Airway epithelial cell (primary cell): Measurements from ENCODE around the gene LUC7L. TPM values are rescaled to one million over a fixed set of nuclear protein-coding genes. Genes with fewer than 3 reads are reported as not detected.

Source experiments
- total RNA-seq: library from RNA; depleted of rRNA; stranded (reverse); fragments of >200 nt; gene quantifications from 2 replicates; pipeline ENCODE4 v1.2.3, GENCODE V29; 2015

LUC7L gene, protein sequence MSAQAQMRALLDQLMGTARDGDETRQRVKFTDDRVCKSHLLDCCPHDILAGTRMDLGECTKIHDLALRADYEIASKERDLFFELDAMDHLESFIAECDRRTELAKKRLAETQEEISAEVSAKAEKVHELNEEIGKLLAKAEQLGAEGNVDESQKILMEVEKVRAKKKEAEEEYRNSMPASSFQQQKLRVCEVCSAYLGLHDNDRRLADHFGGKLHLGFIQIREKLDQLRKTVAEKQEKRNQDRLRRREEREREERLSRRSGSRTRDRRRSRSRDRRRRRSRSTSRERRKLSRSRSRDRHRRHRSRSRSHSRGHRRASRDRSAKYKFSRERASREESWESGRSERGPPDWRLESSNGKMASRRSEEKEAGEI
- total RNA-seq = 37.3 and 38.4 TPM in 2 replicates

DNA sequence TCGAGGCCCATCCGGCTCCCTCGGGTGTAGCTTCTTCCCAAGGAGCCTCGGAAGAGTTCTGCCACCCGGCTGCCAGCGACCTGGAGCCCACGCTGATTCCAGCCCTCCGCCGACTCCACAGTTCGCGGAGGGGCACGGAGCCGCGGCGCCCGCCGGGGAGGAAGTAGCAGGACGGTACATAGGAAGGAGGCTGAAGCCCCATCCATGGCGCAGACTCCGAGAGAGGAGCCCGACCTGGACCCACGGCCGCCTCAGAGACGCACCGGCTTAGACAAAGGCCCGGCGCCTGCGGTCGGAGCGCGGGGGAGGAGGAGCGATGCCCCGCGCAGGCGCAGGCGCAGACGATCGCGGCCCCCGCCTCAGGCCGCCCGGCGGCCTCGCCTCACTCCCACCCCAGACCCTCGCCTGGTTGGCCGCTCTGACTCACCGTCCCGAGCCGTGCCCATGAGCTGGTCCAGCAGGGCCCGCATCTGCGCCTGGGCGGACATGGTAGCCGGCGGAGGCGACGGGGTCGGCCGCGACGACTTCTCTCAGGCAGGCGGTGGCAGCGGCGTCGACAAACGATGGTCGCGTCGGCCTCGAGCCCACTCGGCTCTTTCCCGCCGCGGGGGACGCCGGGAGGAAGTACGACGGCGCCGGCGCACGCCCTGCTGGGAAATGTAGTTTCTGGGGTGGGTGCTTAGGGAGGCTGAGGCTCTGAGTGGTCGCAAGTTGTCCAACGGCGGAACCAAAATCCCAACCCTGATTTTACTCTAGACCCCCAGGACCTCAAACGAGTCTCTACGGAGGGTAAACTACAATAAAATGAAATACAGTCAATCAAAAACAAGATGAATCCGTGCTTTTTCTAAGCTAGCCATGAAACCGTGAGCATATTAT, at the start of gene LUC7L:
Gene LUC7L, minus strand, starts transcription at position 598 of the 879 bp plus-strand sequence. Its CDS starts 110 bp downstream, at position 488.

DNA sequence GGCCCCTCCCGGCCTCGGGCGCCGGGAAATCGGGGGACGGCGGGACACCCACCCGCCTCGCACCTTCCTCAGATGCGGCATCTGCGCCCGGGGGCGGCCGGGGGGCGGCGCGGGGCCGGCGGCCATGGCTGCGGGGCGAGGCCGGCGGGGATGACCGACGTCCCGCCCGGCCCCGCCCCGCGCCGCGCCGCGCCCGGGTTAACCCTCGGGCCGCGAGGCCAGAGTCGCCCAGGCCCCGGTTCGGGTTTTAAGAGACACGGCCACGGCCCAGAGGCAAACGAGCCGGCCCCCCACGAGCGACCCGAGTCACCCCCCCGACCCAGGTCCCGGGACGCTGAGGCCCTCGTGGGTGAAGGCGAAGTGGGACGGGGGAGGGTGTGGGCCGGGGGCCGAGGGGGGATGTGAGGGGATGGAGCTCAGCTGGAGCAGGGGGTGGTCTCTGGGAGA, 46.6 kb upstream of the LUC7L start, which contains the start of gene RGS11:
Gene RGS11, minus strand, starts transcription at position 159 of the 447 bp plus-strand sequence. Its CDS starts 33 bp downstream, at position 126.

DNA sequence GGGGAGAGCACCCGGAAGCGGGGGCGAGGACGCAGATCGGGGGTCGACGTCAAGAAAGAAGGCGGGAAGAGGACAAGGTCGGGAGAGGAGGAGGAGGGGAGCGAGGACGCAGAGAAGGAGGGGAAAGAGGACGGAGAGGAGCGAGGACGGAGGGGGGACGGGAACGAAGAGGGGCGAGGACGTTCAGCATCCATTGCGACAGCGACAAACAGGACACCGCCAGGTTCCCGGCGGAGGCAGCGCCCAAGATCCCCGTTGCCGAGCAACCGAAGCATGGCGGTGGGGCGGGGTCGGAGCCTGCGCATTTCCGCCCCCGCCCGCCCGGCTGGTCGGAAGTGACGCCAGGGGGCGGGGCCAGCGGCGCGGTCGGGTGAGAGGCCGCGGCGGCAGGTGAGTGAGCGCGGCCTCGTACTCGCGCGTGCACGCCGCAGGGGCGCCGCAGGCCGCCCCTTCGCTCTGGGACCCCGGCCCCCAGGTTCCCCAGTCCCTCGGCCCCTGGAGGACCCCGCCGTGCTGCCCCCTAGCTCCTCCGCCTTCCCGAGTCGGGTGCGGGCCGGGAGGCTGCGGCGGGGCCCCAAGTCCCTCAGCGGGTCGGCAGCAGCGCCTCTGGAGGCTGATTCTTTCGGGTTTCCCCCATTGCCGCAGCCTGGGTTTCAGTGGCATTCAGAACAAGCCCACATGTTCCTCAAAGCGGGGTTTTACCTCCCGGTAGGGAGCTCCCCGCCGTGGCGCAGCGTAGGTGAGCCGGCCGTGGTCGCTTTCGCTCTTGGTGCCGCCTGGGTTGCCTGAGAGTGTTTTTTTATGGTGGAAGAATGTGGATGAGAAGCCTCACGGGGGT, 5.4 kb upstream of the LUC7L start, which contains the start of gene FAM234A:
Gene FAM234A, plus strand, starts transcription at position 354 of the 838 bp plus-strand sequence. CDS start 19,593 bp downstream, outside the sequence.

DNA sequence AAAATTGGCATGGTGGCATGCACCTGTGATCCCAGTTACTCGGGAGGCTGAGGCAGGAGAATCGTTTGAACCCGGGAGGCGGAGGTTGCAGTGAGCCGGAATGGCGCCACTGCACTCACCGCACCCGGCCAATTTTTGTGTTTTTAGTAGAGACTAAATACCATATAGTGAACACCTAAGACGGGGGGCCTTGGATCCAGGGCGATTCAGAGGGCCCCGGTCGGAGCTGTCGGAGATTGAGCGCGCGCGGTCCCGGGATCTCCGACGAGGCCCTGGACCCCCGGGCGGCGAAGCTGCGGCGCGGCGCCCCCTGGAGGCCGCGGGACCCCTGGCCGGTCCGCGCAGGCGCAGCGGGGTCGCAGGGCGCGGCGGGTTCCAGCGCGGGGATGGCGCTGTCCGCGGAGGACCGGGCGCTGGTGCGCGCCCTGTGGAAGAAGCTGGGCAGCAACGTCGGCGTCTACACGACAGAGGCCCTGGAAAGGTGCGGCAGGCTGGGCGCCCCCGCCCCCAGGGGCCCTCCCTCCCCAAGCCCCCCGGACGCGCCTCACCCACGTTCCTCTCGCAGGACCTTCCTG, 49.1 kb downstream of the LUC7L start, which contains the start of gene HBQ1:
Gene HBQ1, plus strand, starts transcription at position 359 of the 575 bp plus-strand sequence. Its CDS starts 28 bp downstream, at position 387.

DNA sequence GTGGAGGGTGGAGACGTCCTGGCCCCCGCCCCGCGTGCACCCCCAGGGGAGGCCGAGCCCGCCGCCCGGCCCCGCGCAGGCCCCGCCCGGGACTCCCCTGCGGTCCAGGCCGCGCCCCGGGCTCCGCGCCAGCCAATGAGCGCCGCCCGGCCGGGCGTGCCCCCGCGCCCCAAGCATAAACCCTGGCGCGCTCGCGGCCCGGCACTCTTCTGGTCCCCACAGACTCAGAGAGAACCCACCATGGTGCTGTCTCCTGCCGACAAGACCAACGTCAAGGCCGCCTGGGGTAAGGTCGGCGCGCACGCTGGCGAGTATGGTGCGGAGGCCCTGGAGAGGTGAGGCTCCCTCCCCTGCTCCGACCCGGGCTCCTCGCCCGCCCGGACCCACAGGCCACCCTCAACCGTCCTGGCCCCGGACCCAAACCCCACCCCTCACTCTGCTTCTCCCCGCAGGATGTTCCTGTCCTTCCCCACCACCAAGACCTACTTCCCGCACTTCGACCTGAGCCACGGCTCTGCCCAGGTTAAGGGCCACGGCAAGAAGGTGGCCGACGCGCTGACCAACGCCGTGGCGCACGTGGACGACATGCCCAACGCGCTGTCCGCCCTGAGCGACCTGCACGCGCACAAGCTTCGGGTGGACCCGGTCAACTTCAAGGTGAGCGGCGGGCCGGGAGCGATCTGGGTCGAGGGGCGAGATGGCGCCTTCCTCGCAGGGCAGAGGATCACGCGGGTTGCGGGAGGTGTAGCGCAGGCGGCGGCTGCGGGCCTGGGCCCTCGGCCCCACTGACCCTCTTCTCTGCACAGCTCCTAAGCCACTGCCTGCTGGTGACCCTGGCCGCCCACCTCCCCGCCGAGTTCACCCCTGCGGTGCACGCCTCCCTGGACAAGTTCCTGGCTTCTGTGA, 52.5 kb downstream of the LUC7L start, which contains the start of gene HBA1:
Gene HBA1, plus strand, starts transcription at position 204 of the 906 bp plus-strand sequence. Its CDS starts 37 bp downstream, at position 241.

DNA sequence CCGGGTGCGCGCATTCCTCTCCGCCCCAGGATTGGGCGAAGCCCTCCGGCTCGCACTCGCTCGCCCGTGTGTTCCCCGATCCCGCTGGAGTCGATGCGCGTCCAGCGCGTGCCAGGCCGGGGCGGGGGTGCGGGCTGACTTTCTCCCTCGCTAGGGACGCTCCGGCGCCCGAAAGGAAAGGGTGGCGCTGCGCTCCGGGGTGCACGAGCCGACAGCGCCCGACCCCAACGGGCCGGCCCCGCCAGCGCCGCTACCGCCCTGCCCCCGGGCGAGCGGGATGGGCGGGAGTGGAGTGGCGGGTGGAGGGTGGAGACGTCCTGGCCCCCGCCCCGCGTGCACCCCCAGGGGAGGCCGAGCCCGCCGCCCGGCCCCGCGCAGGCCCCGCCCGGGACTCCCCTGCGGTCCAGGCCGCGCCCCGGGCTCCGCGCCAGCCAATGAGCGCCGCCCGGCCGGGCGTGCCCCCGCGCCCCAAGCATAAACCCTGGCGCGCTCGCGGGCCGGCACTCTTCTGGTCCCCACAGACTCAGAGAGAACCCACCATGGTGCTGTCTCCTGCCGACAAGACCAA, 56.8 kb downstream of the LUC7L start, which contains the start of gene HBA2:
Gene HBA2, plus strand, starts transcription at position 503 of the 568 bp plus-strand sequence. Its CDS starts 37 bp downstream, at position 540.

DNA sequence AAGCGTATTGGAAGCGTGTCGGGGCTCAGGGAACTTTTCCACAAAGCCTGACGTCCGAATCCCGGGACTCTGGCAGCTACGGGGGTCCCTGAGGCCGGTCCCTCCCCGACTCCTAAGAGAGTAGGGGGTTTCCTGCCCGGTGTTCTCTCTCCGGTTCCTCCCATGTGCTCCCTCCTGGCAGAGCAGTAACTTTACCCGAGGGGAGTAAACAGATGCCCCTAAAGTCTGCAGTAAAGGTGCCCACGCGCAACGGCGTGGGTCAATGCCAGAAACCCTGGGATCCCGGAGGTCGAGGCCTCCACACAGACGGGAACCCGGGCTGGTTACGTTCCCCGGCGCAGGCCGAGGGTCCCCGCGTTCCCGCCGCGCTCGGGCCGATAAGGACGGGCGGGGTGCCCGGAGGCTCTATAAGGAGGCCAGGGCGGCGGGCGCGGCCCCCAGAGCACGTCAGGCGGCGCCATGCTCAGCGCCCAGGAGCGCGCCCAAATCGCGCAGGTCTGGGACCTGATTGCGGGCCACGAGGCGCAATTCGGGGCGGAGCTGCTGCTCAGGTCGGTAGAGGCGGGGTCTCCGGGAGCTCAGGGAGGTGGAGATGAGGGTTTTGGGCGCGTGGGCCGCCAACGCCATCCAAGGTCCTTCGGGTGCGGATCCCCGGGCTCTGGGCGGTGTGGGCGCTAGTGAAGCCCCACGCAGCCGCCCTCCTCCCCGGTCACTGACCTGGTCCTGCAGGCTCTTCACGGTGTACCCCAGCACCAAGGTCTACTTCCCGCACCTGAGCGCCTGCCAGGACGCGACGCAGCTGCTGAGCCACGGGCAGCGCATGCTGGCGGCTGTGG, 63.5 kb downstream of the LUC7L start, which contains the start of gene HBM:
Gene HBM, plus strand, starts transcription at position 440 of the 836 bp plus-strand sequence. Its CDS starts 20 bp downstream, at position 460.

DNA sequence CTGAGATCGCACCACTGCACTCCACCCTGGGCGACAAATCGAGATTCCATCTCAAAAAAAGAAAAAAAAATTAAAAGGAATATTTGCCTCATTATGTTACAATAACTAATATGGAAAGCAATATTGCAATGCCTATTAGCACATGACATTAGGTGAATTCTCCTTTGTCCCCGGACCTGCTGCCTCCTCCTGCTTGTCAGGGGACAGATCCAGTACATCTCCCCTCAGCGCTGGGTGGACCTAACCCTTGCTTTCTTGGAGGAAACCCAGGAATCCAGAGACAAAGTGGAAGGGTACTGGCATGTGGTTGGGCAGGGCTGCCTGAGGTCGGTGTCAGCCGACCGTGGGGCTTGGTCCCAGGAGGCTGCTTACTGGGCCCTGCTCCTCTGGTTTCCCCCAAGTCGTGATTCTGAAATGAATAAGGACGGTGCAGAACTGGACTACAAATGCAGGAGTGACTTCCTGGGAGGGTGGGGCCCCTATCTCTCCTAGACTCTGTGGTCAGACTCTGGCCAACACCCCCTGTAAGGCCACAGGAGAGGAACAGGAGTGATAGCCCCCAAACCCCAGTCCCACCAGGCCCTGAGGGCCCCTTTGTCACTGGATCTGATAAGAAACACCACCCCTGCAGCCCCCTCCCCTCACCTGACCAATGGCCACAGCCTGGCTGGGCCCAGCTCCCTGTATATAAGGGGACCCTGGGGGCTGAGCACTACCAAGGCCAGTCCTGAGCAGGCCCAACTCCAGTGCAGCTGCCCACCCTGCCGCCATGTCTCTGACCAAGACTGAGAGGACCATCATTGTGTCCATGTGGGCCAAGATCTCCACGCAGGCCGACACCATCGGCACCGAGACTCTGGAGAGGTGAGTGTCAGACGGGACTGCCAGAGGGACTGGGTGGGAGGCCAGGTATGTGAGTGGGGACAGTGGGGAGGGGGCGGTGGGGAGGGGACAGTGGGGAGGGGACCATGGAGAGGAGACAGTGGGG, 76.8 kb downstream of the LUC7L start, which contains the start of gene HBZ:
Gene HBZ, plus strand, starts transcription at position 504 of the 988 bp plus-strand sequence. Its CDS starts 266 bp downstream, at position 770.

Other genes starting within 250 kb of the LUC7L start
- 9.4 and 11.3 TPM in 2 replicates for gene POLR3K, start 175.8 kb downstream of the LUC7L start, total RNA-seq
- gene SNRNP25, start 175.6 kb downstream of the LUC7L start, total RNA-seq = 38.7 and 44.4 TPM in 2 replicates
- 26.2 and 31.6 TPM in 2 replicates for gene RHBDF1, start 156.8 kb downstream of the LUC7L start, total RNA-seq
- gene MPG, start 151.2 kb downstream of the LUC7L start, total RNA-seq = 91.7 and 140 TPM in 2 replicates
- 13.9 and 20.5 TPM in 2 replicates for gene NPRL3, start 90.8 kb downstream of the LUC7L start, total RNA-seq
- gene HBZ, start 76.8 kb downstream of the LUC7L start, total RNA-seq = not detected in 2 replicates
- not detected in 2 replicates for gene HBM, start 63.5 kb downstream of the LUC7L start, total RNA-seq
- not detected in 2 replicates for gene HBA2, start 56.6 kb downstream of the LUC7L start, total RNA-seq
- 0.99 TPM in 1 of 2 replicates, not detected in the other for gene HBA1, start 52.8 kb downstream of the LUC7L start, total RNA-seq
- gene HBQ1, start 49.0 kb downstream of the LUC7L start, total RNA-seq = 3.7 and 7.9 TPM in 2 replicates
- gene FAM234A, start 5.4 kb upstream of the LUC7L start, total RNA-seq = 62.7 and 69.4 TPM in 2 replicates
- 0.56 and 0.70 TPM in 2 replicates for gene RGS11, start 46.5 kb upstream of the LUC7L start, total RNA-seq
- 0.60 and 1.6 TPM in 2 replicates for gene ARHGDIG, start 51.1 kb upstream of the LUC7L start, total RNA-seq
- gene PDIA2, start 53.7 kb upstream of the LUC7L start, total RNA-seq = 0.37 TPM in 1 of 2 replicates, not detected in the other
- 33.3 and 34.9 TPM in 2 replicates for gene AXIN1, start 123.3 kb upstream of the LUC7L start, total RNA-seq
- 171 and 215 TPM in 2 replicates for gene MRPL28, start 141.1 kb upstream of the LUC7L start, total RNA-seq
- gene PGAP6, start 152.5 kb upstream of the LUC7L start, total RNA-seq = 48.3 and 56.3 TPM in 2 replicates
- gene NME4, start 167.8 kb upstream of the LUC7L start, total RNA-seq = 140 and 168 TPM in 2 replicates
- gene DECR2, start 172.4 kb upstream of the LUC7L start, total RNA-seq = 14.5 and 17.5 TPM in 2 replicates
- gene RAB11FIP3, start 196.2 kb upstream of the LUC7L start, total RNA-seq = 15.2 and 16.9 TPM in 2 replicates